ENCODE measurements around the gene GANC.

DNA sequence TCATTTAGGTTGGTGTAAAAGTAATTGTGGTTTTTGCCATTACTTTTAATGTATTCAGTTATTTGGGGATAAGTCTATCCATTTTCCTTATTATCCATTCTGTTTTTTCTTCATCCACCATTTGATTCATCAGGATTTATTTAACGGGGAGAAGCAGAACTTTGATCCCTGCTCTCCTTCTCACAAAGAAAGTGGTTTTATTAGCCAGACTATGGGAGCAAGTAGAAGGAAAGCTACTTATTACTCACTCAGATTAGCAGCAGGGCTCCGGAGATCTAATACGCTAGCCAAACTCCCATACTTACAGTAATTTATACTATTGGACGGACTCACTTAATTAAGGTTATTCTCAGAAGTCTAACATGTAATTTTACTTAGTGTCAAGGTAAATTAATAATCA lies 14.9 kb downstream of the GANC start:
- TF ChIP-seq, protein P1, sequence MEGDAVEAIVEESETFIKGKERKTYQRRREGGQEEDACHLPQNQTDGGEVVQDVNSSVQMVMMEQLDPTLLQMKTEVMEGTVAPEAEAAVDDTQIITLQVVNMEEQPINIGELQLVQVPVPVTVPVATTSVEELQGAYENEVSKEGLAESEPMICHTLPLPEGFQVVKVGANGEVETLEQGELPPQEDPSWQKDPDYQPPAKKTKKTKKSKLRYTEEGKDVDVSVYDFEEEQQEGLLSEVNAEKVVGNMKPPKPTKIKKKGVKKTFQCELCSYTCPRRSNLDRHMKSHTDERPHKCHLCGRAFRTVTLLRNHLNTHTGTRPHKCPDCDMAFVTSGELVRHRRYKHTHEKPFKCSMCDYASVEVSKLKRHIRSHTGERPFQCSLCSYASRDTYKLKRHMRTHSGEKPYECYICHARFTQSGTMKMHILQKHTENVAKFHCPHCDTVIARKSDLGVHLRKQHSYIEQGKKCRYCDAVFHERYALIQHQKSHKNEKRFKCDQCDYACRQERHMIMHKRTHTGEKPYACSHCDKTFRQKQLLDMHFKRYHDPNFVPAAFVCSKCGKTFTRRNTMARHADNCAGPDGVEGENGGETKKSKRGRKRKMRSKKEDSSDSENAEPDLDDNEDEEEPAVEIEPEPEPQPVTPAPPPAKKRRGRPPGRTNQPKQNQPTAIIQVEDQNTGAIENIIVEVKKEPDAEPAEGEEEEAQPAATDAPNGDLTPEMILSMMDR (conservative IDR thresholded peaks at IDR 0.05) = no peak
- no peak for TF ChIP-seq ZFX (IDR thresholded peaks at IDR 0.05)
